Small intestine (tissue), 7 donors: ENCODE results near the gene PIP5K1B. TPM values are rescaled to one million over a fixed set of nuclear protein-coding genes. Genes with fewer than 3 reads are reported as not detected.
A peak's percentile ranks its signal among the peaks of the same experiment; 100 is the strongest.

Experiments used
- DNase-seq, 2 donors: peaks; one replicate each; pipeline versions ENCODE4 v3.0.0 to v3.0.0-alpha.2; 2013
- FAIRE-seq: peaks from 2 replicates; lab custom pipeline; 2012; peaks lifted over from hg19 to GRCh38; lab: Jason Lieb, UNC
- H3K27ac ChIP-seq, 3 donors: one replicate each; pipeline ENCODE4 v1.5.1; 2013; ENCODE audit warnings: low read length in 2 of 3, mild to moderate bottlenecking in 2 of 3, control low read depth in 1 of 3, inconsistent platforms in 1 of 3, low read depth in 1 of 3, moderate library complexity in 1 of 3
- H3K27me3 ChIP-seq, 3 donors: one replicate each; pipeline ENCODE4 v1.6.1; 2013; ENCODE audit warnings: low read length in 3 of 3, inconsistent platforms in 1 of 3; ENCODE audit not compliant: control insufficient read depth in 3 of 3, insufficient read depth in 3 of 3
- H3K36me3 ChIP-seq, 3 donors: one replicate each; pipeline ENCODE4 v1.6.1; 2013; ENCODE audit warnings: low read length in 3 of 3, inconsistent platforms in 1 of 3, low read depth in 1 of 3, mild to moderate bottlenecking in 1 of 3, moderate library complexity in 1 of 3; ENCODE audit not compliant: control insufficient read depth in 3 of 3, insufficient read depth in 2 of 3
- H3K4me1 ChIP-seq, 3 donors: one replicate each; pipeline ENCODE4 v1.6.1; 2013; ENCODE audit warnings: low read length in 2 of 3, inconsistent platforms in 1 of 3, low read depth in 1 of 3, mild to moderate bottlenecking in 1 of 3, moderate library complexity in 1 of 3; ENCODE audit not compliant: control insufficient read depth in 3 of 3, insufficient read depth in 2 of 3
- H3K4me3 ChIP-seq, 3 donors: one replicate each; pipeline ENCODE4 v1.5.1; 2013; ENCODE audit warnings: low read length in 3 of 3, control low read depth in 1 of 3, inconsistent platforms in 1 of 3, low read depth in 1 of 3, mild to moderate bottlenecking in 1 of 3, moderate library complexity in 1 of 3
- H3K9me3 ChIP-seq, 2 donors: one replicate each; pipeline ENCODE4 v1.6.1; 2013; ENCODE audit warnings: low read depth in 1 of 2, low read length in 1 of 2; ENCODE audit not compliant: control insufficient read depth in 2 of 2, insufficient read depth in 1 of 2
- WGBS, 3 donors: extraction: QIAGEN DNeasy Blood & Tissue Kit; methylation state at CpG; one replicate each; pipeline ENCODE4 v1.1.7; 2013; 5-methylcytosine and 5-hydroxymethylcytosine counted together
- polyA plus RNA-seq, 4 donors: library from polyadenylated mRNA; stranded (reverse) in 3 of 4; unstranded in 1 of 4; fragments of 200-250 nt in 3 of 4; fragments of 120-200 nt in 1 of 4; gene quantifications; one replicate each; pipeline versions ENCODE4 v1.2.1 to v1.2.3, GENCODE V29; 2013
- donor health status: healthy with polysubstance abuse.
- donor health status: control.
- donor health status: control.
- donor health status: Bipolar disorder and iron deficiency.
- donor health status: healthy.

PIP5K1B gene
- polyA plus RNA-seq, 4 donors, result 28.8 to 58.0 (median 49.7) TPM

GRCh38 chr9:68933434-68934328 lies 228.6 kb downstream of the PIP5K1B start:
- Histone ChIP-seq H3K27ac (peak overlapping the region in 1 of 3 donors; percentile 36), H3K36me3 (peaks cover 0 to 19% (median 5%) of the 10 kb centered on the region in 3 donors), H3K4me1 (no peaks in the 10 kb centered on the region), H3K4me3 (no peak overlapping the region), H3K27me3 (no peaks in the 10 kb centered on the region), H3K9me3 (no peaks in the 10 kb centered on the region)
- 68 to 87% (median 73%) methylated on average over 4 of the region's 4 CpGs for WGBS, 3 donors
- DNase-seq (no peak), FAIRE-seq (no peak)

- no peak for FAIRE-seq
- peaks cover 0 to 18% (median 5%) of the 10 kb centered on the region in 3 donors for H3K36me3 ChIP-seq
- no peak for DNase-seq
- H3K27ac ChIP-seq, result no peak overlapping the region
- 30 to 40% (median 40%) methylated on average over 1 of the region's 1 CpG for WGBS, 3 donors
- no peak overlapping the region for H3K4me3 ChIP-seq
- H3K27me3 ChIP-seq, result no peaks in the 10 kb centered on the region
- no peaks in the 10 kb centered on the region for H3K9me3 ChIP-seq
- no peaks in the 10 kb centered on the region for H3K4me1 ChIP-seq
These were observed 229.2 kb downstream of the PIP5K1B start for GRCh38 chr9:68934329-68934644.

- no peaks in the 10 kb centered on the region for H3K27me3 ChIP-seq
- 86 to 92% (median 89%) methylated on average over 6 of the region's 6 CpGs for WGBS, 3 donors
- FAIRE-seq, result no peak
- no peak overlapping the region for H3K4me3 ChIP-seq
- H3K4me1 ChIP-seq, result no peaks in the 10 kb centered on the region
- no peaks in the 10 kb centered on the region for H3K9me3 ChIP-seq
- no peak for DNase-seq
- H3K36me3 ChIP-seq, result peaks cover 0 to 16% (median 13%) of the 10 kb centered on the region in 3 donors
- H3K27ac ChIP-seq, result no peak overlapping the region
These were observed 235.5 kb downstream of the PIP5K1B start for GRCh38 chr9:68940573-68940972.

GRCh38 chr9:68941780-68942459 lies 236.9 kb downstream of the PIP5K1B start:
- Histone ChIP-seq H3K4me3 (no peak overlapping the region), H3K36me3 (peaks cover 0 to 17% (median 13%) of the 10 kb centered on the region in 3 donors), H3K27ac (no peak overlapping the region), H3K4me1 (no peaks in the 10 kb centered on the region), H3K27me3 (no peaks in the 10 kb centered on the region), H3K9me3 (no peaks in the 10 kb centered on the region)
- DNase-seq, result no peak
- WGBS, 3 donors, result 85 to 94% (median 87%) methylated on average over 7 of the region's 7 CpGs
- FAIRE-seq, result no peak

- 83 to 87% (median 84%) methylated on average over 3 of the region's 3 CpGs for WGBS, 3 donors
- DNase-seq (no peak), FAIRE-seq (no peak)
- no peaks in the 10 kb centered on the region for H3K4me1 ChIP-seq
- H3K36me3 ChIP-seq, result peaks cover 2 to 17% (median 16%) of the 10 kb centered on the region in 3 donors
- H3K9me3 ChIP-seq, result no peaks in the 10 kb centered on the region
- no peak overlapping the region for H3K27ac ChIP-seq
- no peak overlapping the region for H3K4me3 ChIP-seq
- no peaks in the 10 kb centered on the region for H3K27me3 ChIP-seq
These were observed 237.8 kb downstream of the PIP5K1B start for GRCh38 chr9:68942790-68943189.

- DNase-seq, result no peak
- peaks cover 0 to 10% (median 3%) of the 10 kb centered on the region in 3 donors for H3K4me1 ChIP-seq
- H3K9me3 ChIP-seq, result no peaks in the 10 kb centered on the region
- peaks cover 2 to 23% (median 11%) of the 10 kb centered on the region in 3 donors for H3K36me3 ChIP-seq
- FAIRE-seq, result no peak
- H3K27me3 ChIP-seq, result no peaks in the 10 kb centered on the region
- no peak overlapping the region for H3K27ac ChIP-seq
- H3K4me3 ChIP-seq, result no peak overlapping the region
- 94 to 100% (median 99%) methylated on average over 4 of the region's 4 CpGs for WGBS, 3 donors
These were observed 242.0 kb downstream of the PIP5K1B start for GRCh38 chr9:68947015-68947414.

GRCh38 chr9:68947842-68948569 lies 243.0 kb downstream of the PIP5K1B start:
- no peaks in the 10 kb centered on the region for H3K27me3 ChIP-seq
- 75 to 95% (median 88%) methylated on average over 3 of the region's 3 CpGs for WGBS, 3 donors
- no peak overlapping the region for H3K27ac ChIP-seq
- H3K9me3 ChIP-seq, result no peaks in the 10 kb centered on the region
- no peak for DNase-seq
- peaks cover 0 to 15% (median 3%) of the 10 kb centered on the region in 3 donors for H3K4me1 ChIP-seq
- no peak overlapping the region for H3K4me3 ChIP-seq
- H3K36me3 ChIP-seq, result peaks cover 2 to 20% (median 6%) of the 10 kb centered on the region in 3 donors
- no peak for FAIRE-seq
